K562 (cell line): ENCODE data around the gene GLIS2. TPM values are rescaled to one million over a fixed set of nuclear protein-coding genes. Genes with fewer than 3 reads are reported as not detected.
A peak's percentile ranks its signal among the peaks of the same experiment; 100 is the strongest.

ENCODE experiments used
- BMI1 ChIP-seq: fragments of 150-350 bp; IDR thresholded peaks from 2 replicates; pipeline ENCODE4 v1.6.1; 2014; ENCODE audit warnings: low read length
- BRD9 ChIP-seq: fragments of 450-650 bp; IDR thresholded peaks from 2 replicates; pipeline ENCODE4 v1.6.1; 2018; ENCODE audit warnings: low read depth; ENCODE audit not compliant: partially characterized antibody
- DDX20 ChIP-seq: fragments of 450-650 bp; IDR thresholded peaks from 2 replicates; pipeline ENCODE4 v1.6.1; 2016; ENCODE audit warnings: missing genetic modification characterization, low read depth, mild to moderate bottlenecking, missing compliant biosample characterization, moderate library complexity
- EWSR1 ChIP-seq: fragments of 450-650 bp; IDR thresholded peaks from 2 replicates; pipeline ENCODE4 v1.6.1; 2018; ENCODE audit warnings: borderline replicate concordance, mild to moderate bottlenecking, low read depth, moderate library complexity; ENCODE audit not compliant: partially characterized antibody
- HDAC1 ChIP-seq, 2 experiments: fragments of 450-650 bp; IDR thresholded peaks; 2 replicates each; pipeline ENCODE4 v1.6.1; 2016 to 2017; ENCODE audit warnings: inconsistent platforms in 1 of 2, mild to moderate bottlenecking in 1 of 2, moderate library complexity in 1 of 2
- MEF2A ChIP-seq: IDR thresholded peaks from 2 replicates; pipeline ENCODE4 v1.6.1; 2011; ENCODE audit warnings: low read depth, mild to moderate bottlenecking, low read length, moderate library complexity; ENCODE audit not compliant: control insufficient read depth
- NONO ChIP-seq, 2 experiments: fragments of 200-400 bp in 1 of 2; fragments of 450-650 bp in 1 of 2; formaldehyde crosslinking in 1 of 2; IDR thresholded peaks; 2 replicates each; pipeline ENCODE4 v1.6.1; 2017; ENCODE audit warnings: low read depth in 2 of 2, mild to moderate bottlenecking in 2 of 2, moderate library complexity in 2 of 2, low read length in 1 of 2
- RUNX1 ChIP-seq: sonication (generic); IDR thresholded peaks from 2 replicates; pipeline ENCODE4 v1.6.1; 2016; ENCODE audit warnings: antibody characterized with exemption, low read depth
- SREBF2 ChIP-seq: sonication (generic); formaldehyde crosslinking; IDR thresholded peaks from 2 replicates; pipeline ENCODE4 v1.4.0; 2020; ENCODE audit warnings: mild to moderate bottlenecking, missing genetic modification reagents
- THRAP3 ChIP-seq: fragments of 450-650 bp; IDR thresholded peaks from 2 replicates; pipeline ENCODE4 v1.6.1; 2016; ENCODE audit warnings: mild to moderate bottlenecking, inconsistent platforms, borderline replicate concordance
- ZBTB8A ChIP-seq: fragments of 450-650 bp; IDR thresholded peaks from 2 replicates; pipeline ENCODE4 v1.6.1; 2018; ENCODE audit warnings: mild to moderate bottlenecking, moderate library complexity; ENCODE audit not compliant: partially characterized antibody
- ZNF24 ChIP-seq: fragments of 450-650 bp; IDR thresholded peaks from 2 replicates; pipeline ENCODE4 v1.6.1; 2016
- ZNF316 ChIP-seq: fragments of 450-650 bp; IDR thresholded peaks from 2 replicates; pipeline ENCODE4 v1.6.1; 2016
- ZNF589 ChIP-seq: fragments of 200-800 bp; sonication (Bioruptor generic); IDR thresholded peaks from 2 replicates; pipeline ENCODE4 v1.6.1; 2016; ENCODE audit warnings: low read depth, missing genetic modification characterization, missing compliant biosample characterization
- ZNF76 ChIP-seq: fragments of 250-450 bp; sonication (Bioruptor Pico); IDR thresholded peaks from 2 replicates; pipeline ENCODE4 v1.4.0; 2020; ENCODE audit warnings: mild to moderate bottlenecking, moderate library complexity, borderline replicate concordance
- polyA plus RNA-seq, 8 experiments: library from polyadenylated mRNA; depleted of rRNA in 4 of 8; stranded (reverse) in 5 of 8; unstranded in 3 of 8; fragments of >200 nt; fragmentation: Nextera tagmentation in 2 of 8; fragmentation: Illumina TruSeq in 1 of 8; extraction: Ambion mirVana in 2 of 8; extraction: Trizol in 1 of 8; gene quantifications; 2 replicates each; pipeline versions ENCODE4 v1.2.1 to v1.2.3, GENCODE V29; 2011 to 2014; ENCODE audit warnings: inconsistent platforms in 1 of 8, missing spikeins in 1 of 8
- total RNA-seq, 7 experiments: library from RNA; depleted of rRNA in 6 of 7; stranded (reverse); fragments of >200 nt in 6 of 7; fragmentation: Illumina TruSeq in 2 of 7; extraction: Trizol in 2 of 7; gene quantifications; 2 replicates each; pipeline versions ENCODE4 v1.2.1 to v1.2.3, GENCODE V29; 2011 to 2021; ENCODE audit warnings: low replicate concordance in 1 of 7
- TF ChIP-seq, protein P1 (sequence below): sonication (generic); formaldehyde crosslinking; IDR thresholded peaks from 2 replicates; pipeline ENCODE4 v1.4.0; 2020; ENCODE audit warnings: mild to moderate bottlenecking, missing genetic modification reagents
- TF ChIP-seq, protein P2 (sequence below): sonication (generic); formaldehyde crosslinking; IDR thresholded peaks from 2 replicates; pipeline ENCODE4 v1.8.1; 2023; ENCODE audit warnings: mild to moderate bottlenecking, missing genetic modification reagents
- TF ChIP-seq, protein P3 (sequence below), 2 experiments: fragments of 450-650 bp; conservative IDR thresholded peaks; 2 replicates each; pipeline ENCODE4 v1.6.1; 2017; ENCODE audit warnings: mild to moderate bottlenecking in 2 of 2, moderate library complexity in 2 of 2
- TF ChIP-seq, protein P4 (sequence below), 2 experiments: fragments of 450-650 bp in 1 of 2; IDR thresholded peaks; 2 replicates each; pipeline ENCODE4 v1.6.1; 2011 to 2017; ENCODE audit warnings: low read depth in 2 of 2, antibody characterized with exemption in 1 of 2, borderline replicate concordance in 1 of 2, low read length in 1 of 2, mild to moderate bottlenecking in 1 of 2, mixed read lengths in 1 of 2; ENCODE audit not compliant: control insufficient read depth in 1 of 2

GLIS2 gene
- total and polyA plus RNA-seq, 9 of the 15 experiments (the other 6 are each of a cell fraction or from before 2014, with no cell fraction given): 0.10 to 9.0 (median 0.57) TPM

DNA sequence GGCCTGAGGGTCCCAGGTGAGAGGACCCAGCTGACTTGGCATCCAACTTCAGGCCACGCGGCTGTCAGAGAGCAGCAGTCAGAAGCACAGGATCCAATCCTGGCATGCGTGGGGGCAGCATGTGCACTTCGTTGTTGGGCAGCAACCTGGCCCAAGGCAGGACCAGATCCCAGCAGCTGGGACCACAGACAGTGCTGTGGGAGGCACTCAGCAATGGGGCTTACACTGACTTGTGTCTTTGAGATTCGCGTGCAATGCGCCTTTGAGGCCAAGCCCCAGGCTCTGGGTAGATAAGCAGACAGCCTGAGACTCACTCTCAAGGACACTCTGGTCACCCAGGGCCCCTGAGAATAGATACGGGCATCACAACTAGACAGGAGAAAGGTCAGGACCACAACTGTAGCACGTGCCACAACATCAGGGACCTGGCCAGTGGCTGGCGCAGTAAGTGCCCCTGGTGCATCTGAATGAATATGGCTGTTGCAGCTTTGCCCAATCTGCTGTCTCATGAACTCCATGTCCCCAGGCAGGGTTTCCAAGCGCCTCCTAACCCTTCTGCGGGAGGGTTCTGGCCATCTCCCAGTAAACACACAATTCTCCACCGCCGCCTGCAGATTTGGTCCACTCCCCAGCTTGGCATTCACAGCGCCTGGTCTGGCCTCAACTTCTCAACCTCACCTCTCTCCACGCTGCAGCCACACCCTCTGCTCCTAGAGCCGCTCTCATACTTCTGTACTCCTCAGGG, 32.1 kb downstream of the GLIS2 start (continued):
- TF ChIP-seq, protein P1, sequence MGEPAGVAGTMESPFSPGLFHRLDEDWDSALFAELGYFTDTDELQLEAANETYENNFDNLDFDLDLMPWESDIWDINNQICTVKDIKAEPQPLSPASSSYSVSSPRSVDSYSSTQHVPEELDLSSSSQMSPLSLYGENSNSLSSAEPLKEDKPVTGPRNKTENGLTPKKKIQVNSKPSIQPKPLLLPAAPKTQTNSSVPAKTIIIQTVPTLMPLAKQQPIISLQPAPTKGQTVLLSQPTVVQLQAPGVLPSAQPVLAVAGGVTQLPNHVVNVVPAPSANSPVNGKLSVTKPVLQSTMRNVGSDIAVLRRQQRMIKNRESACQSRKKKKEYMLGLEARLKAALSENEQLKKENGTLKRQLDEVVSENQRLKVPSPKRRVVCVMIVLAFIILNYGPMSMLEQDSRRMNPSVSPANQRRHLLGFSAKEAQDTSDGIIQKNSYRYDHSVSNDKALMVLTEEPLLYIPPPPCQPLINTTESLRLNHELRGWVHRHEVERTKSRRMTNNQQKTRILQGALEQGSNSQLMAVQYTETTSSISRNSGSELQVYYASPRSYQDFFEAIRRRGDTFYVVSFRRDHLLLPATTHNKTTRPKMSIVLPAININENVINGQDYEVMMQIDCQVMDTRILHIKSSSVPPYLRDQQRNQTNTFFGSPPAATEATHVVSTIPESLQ (CRISPR knock-in tag): no peak
- no peak for TF ChIP-seq SREBF2 (CRISPR knock-in tag)
- TF ChIP-seq BMI1: no peak
- no peak for TF ChIP-seq NONO (IDR thresholded peaks at IDR 0.05; ENCODE audit: low read depth in 2 of 2, low read length in 1 of 2)
- TF ChIP-seq THRAP3: no peak
- TF ChIP-seq, protein P2, sequence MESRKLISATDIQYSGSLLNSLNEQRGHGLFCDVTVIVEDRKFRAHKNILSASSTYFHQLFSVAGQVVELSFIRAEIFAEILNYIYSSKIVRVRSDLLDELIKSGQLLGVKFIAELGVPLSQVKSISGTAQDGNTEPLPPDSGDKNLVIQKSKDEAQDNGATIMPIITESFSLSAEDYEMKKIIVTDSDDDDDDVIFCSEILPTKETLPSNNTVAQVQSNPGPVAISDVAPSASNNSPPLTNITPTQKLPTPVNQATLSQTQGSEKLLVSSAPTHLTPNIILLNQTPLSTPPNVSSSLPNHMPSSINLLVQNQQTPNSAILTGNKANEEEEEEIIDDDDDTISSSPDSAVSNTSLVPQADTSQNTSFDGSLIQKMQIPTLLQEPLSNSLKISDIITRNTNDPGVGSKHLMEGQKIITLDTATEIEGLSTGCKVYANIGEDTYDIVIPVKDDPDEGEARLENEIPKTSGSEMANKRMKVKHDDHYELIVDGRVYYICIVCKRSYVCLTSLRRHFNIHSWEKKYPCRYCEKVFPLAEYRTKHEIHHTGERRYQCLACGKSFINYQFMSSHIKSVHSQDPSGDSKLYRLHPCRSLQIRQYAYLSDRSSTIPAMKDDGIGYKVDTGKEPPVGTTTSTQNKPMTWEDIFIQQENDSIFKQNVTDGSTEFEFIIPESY (CRISPR knock-in tag): peak; percentile 62; the same call in 1 of the 2 replicates
- no peak for TF ChIP-seq ZBTB8A
- TF ChIP-seq RUNX1: no peak
- TF ChIP-seq DDX20 (tag): no peak
- TF ChIP-seq ZNF76 (CRISPR knock-in tag): no peak
- TF ChIP-seq ZNF24: no peak
- no peak for TF ChIP-seq EWSR1
- TF ChIP-seq BRD9: no peak
- TF ChIP-seq, protein P3, sequence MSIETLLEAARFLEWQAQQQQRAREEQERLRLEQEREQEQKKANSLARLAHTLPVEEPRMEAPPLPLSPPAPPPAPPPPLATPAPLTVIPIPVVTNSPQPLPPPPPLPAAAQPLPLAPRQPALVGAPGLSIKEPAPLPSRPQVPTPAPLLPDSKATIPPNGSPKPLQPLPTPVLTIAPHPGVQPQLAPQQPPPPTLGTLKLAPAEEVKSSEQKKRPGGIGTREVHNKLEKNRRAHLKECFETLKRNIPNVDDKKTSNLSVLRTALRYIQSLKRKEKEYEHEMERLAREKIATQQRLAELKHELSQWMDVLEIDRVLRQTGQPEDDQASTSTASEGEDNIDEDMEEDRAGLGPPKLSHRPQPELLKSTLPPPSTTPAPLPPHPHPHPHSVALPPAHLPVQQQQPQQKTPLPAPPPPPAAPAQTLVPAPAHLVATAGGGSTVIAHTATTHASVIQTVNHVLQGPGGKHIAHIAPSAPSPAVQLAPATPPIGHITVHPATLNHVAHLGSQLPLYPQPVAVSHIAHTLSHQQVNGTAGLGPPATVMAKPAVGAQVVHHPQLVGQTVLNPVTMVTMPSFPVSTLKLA (conservative IDR thresholded peaks at IDR 0.05): peak in 1 of 2 experiments; percentile 72; a peak in 3 of 4 replicates
- no peak for TF ChIP-seq ZNF589 (CRISPR knock-in tag)
- 0 out of 4 replicates have a peak, but pooled peaks of 1 of the 2 experiments have one; percentile 34 for TF ChIP-seq HDAC1 (IDR thresholded peaks at IDR 0.05)
- TF ChIP-seq MEF2A: no peak
- TF ChIP-seq, protein P4, sequence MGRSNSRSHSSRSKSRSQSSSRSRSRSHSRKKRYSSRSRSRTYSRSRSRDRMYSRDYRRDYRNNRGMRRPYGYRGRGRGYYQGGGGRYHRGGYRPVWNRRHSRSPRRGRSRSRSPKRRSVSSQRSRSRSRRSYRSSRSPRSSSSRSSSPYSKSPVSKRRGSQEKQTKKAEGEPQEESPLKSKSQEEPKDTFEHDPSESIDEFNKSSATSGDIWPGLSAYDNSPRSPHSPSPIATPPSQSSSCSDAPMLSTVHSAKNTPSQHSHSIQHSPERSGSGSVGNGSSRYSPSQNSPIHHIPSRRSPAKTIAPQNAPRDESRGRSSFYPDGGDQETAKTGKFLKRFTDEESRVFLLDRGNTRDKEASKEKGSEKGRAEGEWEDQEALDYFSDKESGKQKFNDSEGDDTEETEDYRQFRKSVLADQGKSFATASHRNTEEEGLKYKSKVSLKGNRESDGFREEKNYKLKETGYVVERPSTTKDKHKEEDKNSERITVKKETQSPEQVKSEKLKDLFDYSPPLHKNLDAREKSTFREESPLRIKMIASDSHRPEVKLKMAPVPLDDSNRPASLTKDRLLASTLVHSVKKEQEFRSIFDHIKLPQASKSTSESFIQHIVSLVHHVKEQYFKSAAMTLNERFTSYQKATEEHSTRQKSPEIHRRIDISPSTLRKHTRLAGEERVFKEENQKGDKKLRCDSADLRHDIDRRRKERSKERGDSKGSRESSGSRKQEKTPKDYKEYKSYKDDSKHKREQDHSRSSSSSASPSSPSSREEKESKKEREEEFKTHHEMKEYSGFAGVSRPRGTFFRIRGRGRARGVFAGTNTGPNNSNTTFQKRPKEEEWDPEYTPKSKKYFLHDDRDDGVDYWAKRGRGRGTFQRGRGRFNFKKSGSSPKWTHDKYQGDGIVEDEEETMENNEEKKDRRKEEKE (IDR thresholded peaks at IDR 0.05; ENCODE audit: borderline replicate concordance in 1 of 2, control insufficient read depth in 1 of 2, low read depth in 2 of 2, low read length in 1 of 2): no peak
- no peak for TF ChIP-seq ZNF316
